ENCODE measurements around the gene RHBDD3. TPM values are rescaled to one million over a fixed set of nuclear protein-coding genes. Genes with fewer than 3 reads are reported as not detected.

Gene RHBDD3
- total RNA-seq, 6 experiments from 2014 or later: 9.7 to 35.3 (median 14.7) TPM

GRCh38 chr22:29230972-29231875, 36.6 kb downstream of the RHBDD3 start:
- no peak overlapping the region for H3K27ac ChIP-seq
- no peaks in the 10 kb centered on the region for H3K9me3 ChIP-seq
- H3K27me3 ChIP-seq: no peaks in the 10 kb centered on the region
- no peak overlapping the region for H3K4me3 ChIP-seq
- TF ChIP-seq, protein P1, sequence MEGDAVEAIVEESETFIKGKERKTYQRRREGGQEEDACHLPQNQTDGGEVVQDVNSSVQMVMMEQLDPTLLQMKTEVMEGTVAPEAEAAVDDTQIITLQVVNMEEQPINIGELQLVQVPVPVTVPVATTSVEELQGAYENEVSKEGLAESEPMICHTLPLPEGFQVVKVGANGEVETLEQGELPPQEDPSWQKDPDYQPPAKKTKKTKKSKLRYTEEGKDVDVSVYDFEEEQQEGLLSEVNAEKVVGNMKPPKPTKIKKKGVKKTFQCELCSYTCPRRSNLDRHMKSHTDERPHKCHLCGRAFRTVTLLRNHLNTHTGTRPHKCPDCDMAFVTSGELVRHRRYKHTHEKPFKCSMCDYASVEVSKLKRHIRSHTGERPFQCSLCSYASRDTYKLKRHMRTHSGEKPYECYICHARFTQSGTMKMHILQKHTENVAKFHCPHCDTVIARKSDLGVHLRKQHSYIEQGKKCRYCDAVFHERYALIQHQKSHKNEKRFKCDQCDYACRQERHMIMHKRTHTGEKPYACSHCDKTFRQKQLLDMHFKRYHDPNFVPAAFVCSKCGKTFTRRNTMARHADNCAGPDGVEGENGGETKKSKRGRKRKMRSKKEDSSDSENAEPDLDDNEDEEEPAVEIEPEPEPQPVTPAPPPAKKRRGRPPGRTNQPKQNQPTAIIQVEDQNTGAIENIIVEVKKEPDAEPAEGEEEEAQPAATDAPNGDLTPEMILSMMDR (IDR thresholded peaks at IDR 0.05): no peak
- no peak for TF ChIP-seq POLR2A (IDR thresholded peaks at IDR 0.05)
- H3K36me3 ChIP-seq: no peaks in the 10 kb centered on the region
- WGBS (ENCODE audit: insufficient coverage, low coverage, low lambda C conversion rate, missing lambda C conversion rate): 87% methylated on average over 3 of the region's 19 CpGs
- DNase-seq: no peak
- no peak for ATAC-seq
- peaks cover 0 to 17% (median 6%) of the 10 kb centered on the region in 4 donors for H3K4me1 ChIP-seq
- intact Hi-C loops (cut with DNase I): no loop called here

- Histone ChIP-seq H3K4me1 (no peaks in the 10 kb centered on the region), H3K36me3 (no peaks in the 10 kb centered on the region), H3K9me3 (no peaks in the 10 kb centered on the region), H3K4me3 (no peak overlapping the region), H3K27me3 (no peaks in the 10 kb centered on the region), H3K27ac (no peak overlapping the region)
- intact Hi-C loops (cut with DNase I): no loop called here
- DNase-seq: no peak
- TF ChIP-seq, protein P1 (IDR thresholded peaks at IDR 0.05): no peak
- no peak for TF ChIP-seq POLR2A (IDR thresholded peaks at IDR 0.05)
- no peak for ATAC-seq
- no CpG with 5 or more reads among the region's 11 CpGs for WGBS (ENCODE audit: insufficient coverage, low coverage, low lambda C conversion rate, missing lambda C conversion rate)
These were observed 41.3 kb downstream of the RHBDD3 start for GRCh38 chr22:29226351-29226981.

DNA sequence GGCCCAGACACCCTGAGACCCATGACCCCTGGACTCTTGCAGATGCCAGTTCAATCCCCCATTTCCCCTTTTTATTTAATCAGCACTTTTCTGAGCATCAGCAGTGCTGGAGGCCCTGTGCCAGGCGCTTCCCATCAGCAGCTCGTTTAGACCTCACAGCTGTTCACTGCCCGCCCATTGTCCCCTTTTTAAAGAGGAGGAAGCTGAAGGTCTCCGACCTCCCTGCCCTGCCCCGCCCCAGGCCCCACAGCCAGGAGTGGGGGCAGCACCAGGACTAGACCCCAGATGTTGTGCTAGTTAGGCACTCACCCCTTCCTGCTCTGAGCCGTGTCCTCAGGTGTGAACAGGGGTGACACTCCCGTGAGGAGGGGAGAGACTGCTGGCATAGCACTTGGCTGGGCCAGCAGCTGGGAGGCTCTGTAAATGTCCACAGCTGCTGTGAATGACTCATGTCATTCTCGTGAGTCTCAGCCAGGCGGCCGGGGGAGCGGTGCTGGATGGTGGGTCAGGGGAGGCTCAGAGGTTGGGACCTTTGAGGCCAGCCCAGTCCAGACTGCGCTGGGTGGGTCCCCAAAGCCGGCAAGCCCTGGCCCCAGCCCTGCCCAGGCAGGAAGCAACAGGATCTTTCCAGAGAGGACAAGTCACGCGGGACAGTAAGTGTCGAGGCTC, 42.2 kb downstream of the RHBDD3 start:
- DNase-seq (peak in 1 of 3 donors; percentile 19), ATAC-seq (peak; percentile 44 to 54 (median 54))
- Histone ChIP-seq H3K4me1 (peaks cover 0 to 3% (median under 1%) of the 10 kb centered on the region in 4 donors), H3K9me3 (no peaks in the 10 kb centered on the region), H3K4me3 (no peak overlapping the region), H3K27me3 (no peaks in the 10 kb centered on the region), H3K27ac (no peak overlapping the region), H3K36me3 (no peaks in the 10 kb centered on the region)
- WGBS (ENCODE audit: insufficient coverage, low coverage, low lambda C conversion rate, missing lambda C conversion rate): no CpG with 5 or more reads among the region's 16 CpGs
- intact Hi-C loops (cut with DNase I): no loop called here
- TF ChIP-seq POLR2A (IDR thresholded peaks at IDR 0.05): no peak
- TF ChIP-seq, protein P1 (IDR thresholded peaks at IDR 0.05): no peak

DNA sequence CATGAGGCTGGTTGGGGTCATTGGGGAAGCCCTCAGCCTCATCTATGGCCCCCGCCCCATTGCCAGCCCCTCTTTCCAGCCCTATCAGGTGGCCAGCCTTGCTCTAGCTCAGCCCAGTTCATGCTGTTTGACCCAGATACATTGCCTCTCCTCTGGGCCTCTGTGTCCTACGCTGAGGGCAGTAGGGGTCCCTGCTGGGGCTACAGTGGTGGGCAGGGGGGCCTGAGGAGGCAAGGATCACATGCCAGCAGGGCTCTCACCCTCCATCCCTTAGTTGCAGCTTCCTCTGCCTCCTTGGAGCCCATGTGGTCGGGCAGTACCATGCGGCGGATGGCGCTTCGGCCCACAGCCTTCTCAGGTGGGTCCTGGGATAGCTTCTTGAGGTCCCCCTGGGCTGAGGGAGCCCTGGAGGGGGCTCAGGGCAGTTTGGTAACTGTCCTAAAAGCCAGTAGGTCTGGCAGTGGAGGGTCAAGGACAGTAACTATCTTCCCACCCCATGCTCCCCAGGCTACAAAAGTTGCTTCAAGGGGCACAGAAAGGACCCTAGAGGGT, 42.8 kb downstream of the RHBDD3 start:
- intact Hi-C loops (cut with DNase I): no loop called here
- Histone ChIP-seq H3K9me3 (no peaks in the 10 kb centered on the region), H3K27ac (no peak overlapping the region), H3K4me1 (peaks cover 0 to 9% (median 4%) of the 10 kb centered on the region in 4 donors), H3K4me3 (no peak overlapping the region), H3K27me3 (no peaks in the 10 kb centered on the region), H3K36me3 (no peaks in the 10 kb centered on the region)
- whole genome bisulfite sequencing (ENCODE audit: insufficient coverage, low coverage, low lambda C conversion rate, missing lambda C conversion rate): 80% methylated on average over 1 of the region's 7 CpGs
- ATAC-seq (no peak), DNase-seq (no peak)
- TF ChIP-seq, protein P1 (IDR thresholded peaks at IDR 0.05): no peak
- no peak for TF ChIP-seq POLR2A (IDR thresholded peaks at IDR 0.05)
